GM18520 (cell line): ENCODE measurements around the gene NRG2.

Experiments
- ATAC-seq: cut with Tn5 transposase; IDR thresholded peaks from one replicate; pipeline ENCODE4 v1.9.1; 2021; ENCODE audit not compliant: unreplicated experiment

NRG2 gene

GRCh38 chr5:139910036-139910435, 133.1 kb downstream of the NRG2 start:
- ATAC-seq = no peak

- ATAC-seq = no peak
These were observed 134.3 kb downstream of the NRG2 start for GRCh38 chr5:139908749-139909148.

GRCh38 chr5:139906661-139907060, 136.4 kb downstream of the NRG2 start:
- ATAC-seq = no peak

- no peak for ATAC-seq
These were observed 138.1 kb downstream of the NRG2 start for GRCh38 chr5:139904816-139905661.

- ATAC-seq = no peak
These were observed 138.6 kb downstream of the NRG2 start for GRCh38 chr5:139904566-139904815.

GRCh38 chr5:139903795-139904565, 139.1 kb downstream of the NRG2 start:
- no peak for ATAC-seq

GRCh38 chr5:139903450-139903794, 139.7 kb downstream of the NRG2 start:
- no peak for ATAC-seq

- no peak for ATAC-seq
These were observed 141.1 kb downstream of the NRG2 start for GRCh38 chr5:139901986-139902385.

GRCh38 chr5:139901251-139901575, 141.9 kb downstream of the NRG2 start:
- ATAC-seq = no peak

GRCh38 chr5:139900546-139901250, 142.4 kb downstream of the NRG2 start:
- no peak for ATAC-seq

- ATAC-seq = no peak
These were observed 144.1 kb downstream of the NRG2 start for GRCh38 chr5:139898981-139899380.

GRCh38 chr5:139897982-139898381, 145.1 kb downstream of the NRG2 start:
- ATAC-seq = no peak

GRCh38 chr5:139897342-139897741, 145.8 kb downstream of the NRG2 start:
- no peak for ATAC-seq

- ATAC-seq = no peak
These were observed 146.4 kb downstream of the NRG2 start for GRCh38 chr5:139896718-139897117.

GRCh38 chr5:139895647-139896046, 147.5 kb downstream of the NRG2 start:
- no peak for ATAC-seq

GRCh38 chr5:139895046-139895445, 148.1 kb downstream of the NRG2 start:
- ATAC-seq = no peak

GRCh38 chr5:139893873-139894272, 149.2 kb downstream of the NRG2 start:
- ATAC-seq = no peak

GRCh38 chr5:139889410-139889809, 153.7 kb downstream of the NRG2 start:
- ATAC-seq = no peak

GRCh38 chr5:139888370-139888769, 154.7 kb downstream of the NRG2 start:
- ATAC-seq = no peak

GRCh38 chr5:139886213-139886612, 156.9 kb downstream of the NRG2 start:
- ATAC-seq = no peak

GRCh38 chr5:139885857-139886208, 157.3 kb downstream of the NRG2 start:
- ATAC-seq = no peak

- ATAC-seq = no peak
These were observed 157.8 kb downstream of the NRG2 start for GRCh38 chr5:139885172-139885856.
